Vagina (tissue), 2 donors: Measurements from ENCODE around the gene C1orf174. TPM values are rescaled to one million over a fixed set of nuclear protein-coding genes. Genes with fewer than 3 reads are reported as not detected.

Experiments used
- DNase-seq, 2 donors: peaks; one replicate each; pipeline ENCODE4 v3.0.0-alpha.2; 2017; ENCODE audit errors: extremely low spot score in 2 of 2
- H3K27ac ChIP-seq: fragments of 200-600 bp; sonication (generic); one replicate; pipeline ENCODE4 v1.5.1; 2019
- H3K27me3 ChIP-seq: fragments of 200-600 bp; sonication (generic); one replicate; pipeline ENCODE4 v1.5.1; 2019
- H3K36me3 ChIP-seq, 2 donors: fragments of 200-600 bp; sonication (generic); one replicate each; pipeline ENCODE4 v1.5.1; 2017 to 2019
- H3K4me1 ChIP-seq: fragments of 200-600 bp; sonication (generic); one replicate; pipeline ENCODE4 v1.5.1; 2019
- H3K4me3 ChIP-seq, 2 donors: fragments of 200-600 bp; sonication (generic); 1 replicate in 1 of 2; 2 replicates in 1 of 2; pipeline ENCODE4 v1.5.1; 2016 to 2019
- H3K9me3 ChIP-seq: fragments of 200-600 bp; sonication (generic); one replicate; pipeline ENCODE4 v1.5.1; 2019
- POLR2A ChIP-seq, 2 donors: fragments of 450-650 bp; IDR thresholded peaks; one replicate each; pipeline ENCODE4 v1.6.1; 2017; ENCODE audit warnings: antibody characterized with exemption in 2 of 2, mild to moderate bottlenecking in 2 of 2, moderate library complexity in 2 of 2
- POLR2AphosphoS5 ChIP-seq, 2 donors: sonication (generic); formaldehyde crosslinking; IDR thresholded peaks; one replicate each; pipeline ENCODE4 v1.9.0; 2017; ENCODE audit warnings: antibody characterized with exemption in 2 of 2, mild to moderate bottlenecking in 2 of 2, low read depth in 1 of 2; ENCODE audit not compliant: insufficient read depth in 1 of 2
- intact Hi-C: fragments of 100-400 bp; cut with DNase I; formaldehyde crosslinking; loops from one replicate; pipeline ENCODE4 v1.15.1; 2023
- total RNA-seq: library from RNA; depleted of rRNA; stranded (reverse); fragments of >200 nt; gene quantifications from one replicate; pipeline ENCODE4 v1.2.3, GENCODE V29; 2016
- TF ChIP-seq, protein P1 (sequence below), 3 experiments: fragments of 450-650 bp in 2 of 3; fragments of 200-600 bp in 1 of 3; sonication (generic) in 1 of 3; IDR thresholded peaks; one replicate each; pipeline ENCODE4 v1.5.1; 2017 to 2019; ENCODE audit warnings: antibody characterized with exemption in 3 of 3, mild to moderate bottlenecking in 2 of 3, moderate library complexity in 2 of 3

The C1orf174 gene
- total RNA-seq, 1 donor from 2014 or later = 19.4 TPM

- Histone ChIP-seq H3K36me3 (peaks cover 0 to 72% of the 10 kb centered on the region in 2 donors), H3K4me1 (no peaks in the 10 kb centered on the region), H3K27me3 (no peaks in the 10 kb centered on the region), H3K9me3 (no peaks in the 10 kb centered on the region), H3K4me3 (no peak overlapping the region), H3K27ac (no peak overlapping the region)
- no peak for TF ChIP-seq POLR2A (IDR thresholded peaks at IDR 0.05)
- TF ChIP-seq, protein P1, sequence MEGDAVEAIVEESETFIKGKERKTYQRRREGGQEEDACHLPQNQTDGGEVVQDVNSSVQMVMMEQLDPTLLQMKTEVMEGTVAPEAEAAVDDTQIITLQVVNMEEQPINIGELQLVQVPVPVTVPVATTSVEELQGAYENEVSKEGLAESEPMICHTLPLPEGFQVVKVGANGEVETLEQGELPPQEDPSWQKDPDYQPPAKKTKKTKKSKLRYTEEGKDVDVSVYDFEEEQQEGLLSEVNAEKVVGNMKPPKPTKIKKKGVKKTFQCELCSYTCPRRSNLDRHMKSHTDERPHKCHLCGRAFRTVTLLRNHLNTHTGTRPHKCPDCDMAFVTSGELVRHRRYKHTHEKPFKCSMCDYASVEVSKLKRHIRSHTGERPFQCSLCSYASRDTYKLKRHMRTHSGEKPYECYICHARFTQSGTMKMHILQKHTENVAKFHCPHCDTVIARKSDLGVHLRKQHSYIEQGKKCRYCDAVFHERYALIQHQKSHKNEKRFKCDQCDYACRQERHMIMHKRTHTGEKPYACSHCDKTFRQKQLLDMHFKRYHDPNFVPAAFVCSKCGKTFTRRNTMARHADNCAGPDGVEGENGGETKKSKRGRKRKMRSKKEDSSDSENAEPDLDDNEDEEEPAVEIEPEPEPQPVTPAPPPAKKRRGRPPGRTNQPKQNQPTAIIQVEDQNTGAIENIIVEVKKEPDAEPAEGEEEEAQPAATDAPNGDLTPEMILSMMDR (IDR thresholded peaks at IDR 0.05) = no peak
- TF ChIP-seq POLR2AphosphoS5 (IDR thresholded peaks at IDR 0.05; ENCODE audit: insufficient read depth in 1 of 2, low read depth in 1 of 2) = no peak
- DNase-seq = no peak
- intact Hi-C loops = no loop called here
Observed at GRCh38 chr1:3871451-3871805, 28.6 kb downstream of the C1orf174 start.

- Histone ChIP-seq H3K36me3 (peaks cover 0 to 57% of the 10 kb centered on the region in 2 donors), H3K27me3 (no peaks in the 10 kb centered on the region)
- TF ChIP-seq, protein P1 (IDR thresholded peaks at IDR 0.05) = no peak
- no peak for TF ChIP-seq POLR2A (IDR thresholded peaks at IDR 0.05)
- TF ChIP-seq POLR2AphosphoS5 (IDR thresholded peaks at IDR 0.05; ENCODE audit: insufficient read depth in 1 of 2, low read depth in 1 of 2) = no peak
Observed at GRCh38 chr1:3869751-3870301, 30.2 kb downstream of the C1orf174 start.

DNA sequence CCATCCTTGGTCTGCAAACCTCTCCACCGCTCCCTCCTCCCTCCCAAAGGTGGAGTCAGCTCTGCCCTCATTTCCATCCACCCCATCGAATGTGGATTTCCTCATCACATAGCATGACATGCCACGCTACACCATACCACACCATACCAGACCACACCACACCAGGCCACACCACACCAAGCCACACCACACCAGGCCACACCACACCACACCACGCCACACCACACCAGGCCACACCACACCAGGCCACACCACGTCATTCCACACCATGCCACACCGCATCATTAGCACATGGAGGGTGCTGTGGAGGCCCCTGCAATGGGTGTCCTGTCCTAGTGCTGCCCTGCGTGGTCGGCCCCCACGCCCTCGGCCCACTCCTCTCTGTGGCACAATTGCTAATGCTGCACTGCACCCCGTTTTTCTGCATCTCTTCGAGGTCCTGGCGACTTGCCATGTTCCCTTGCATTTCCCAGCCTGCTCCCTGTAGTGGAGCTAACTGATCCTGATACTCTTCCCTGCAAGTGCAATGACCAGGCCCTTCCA lies 31.5 kb downstream of the C1orf174 start:
- Histone ChIP-seq H3K9me3 (no peaks in the 10 kb centered on the region), H3K4me3 (no peak overlapping the region), H3K27me3 (no peaks in the 10 kb centered on the region), H3K36me3 (peaks cover 0 to 52% of the 10 kb centered on the region in 2 donors), H3K4me1 (no peaks in the 10 kb centered on the region), H3K27ac (no peak overlapping the region)
- TF ChIP-seq POLR2A (IDR thresholded peaks at IDR 0.05) (no peak), POLR2AphosphoS5 (IDR thresholded peaks at IDR 0.05; ENCODE audit: insufficient read depth in 1 of 2, low read depth in 1 of 2) (no peak)
- TF ChIP-seq, protein P1 (IDR thresholded peaks at IDR 0.05) = no peak
- DNase-seq = no peak
- intact Hi-C loops = no loop called here

More at GRCh38 chr1:3869751-3870301, 30.2 kb downstream of the C1orf174 start:
- Histone ChIP-seq H3K9me3 (no peaks in the 10 kb centered on the region), H3K4me1 (no peaks in the 10 kb centered on the region), H3K4me3 (no peak overlapping the region), H3K27ac (no peak overlapping the region)
- intact Hi-C loops = no loop called here
- no peak for DNase-seq

DNA sequence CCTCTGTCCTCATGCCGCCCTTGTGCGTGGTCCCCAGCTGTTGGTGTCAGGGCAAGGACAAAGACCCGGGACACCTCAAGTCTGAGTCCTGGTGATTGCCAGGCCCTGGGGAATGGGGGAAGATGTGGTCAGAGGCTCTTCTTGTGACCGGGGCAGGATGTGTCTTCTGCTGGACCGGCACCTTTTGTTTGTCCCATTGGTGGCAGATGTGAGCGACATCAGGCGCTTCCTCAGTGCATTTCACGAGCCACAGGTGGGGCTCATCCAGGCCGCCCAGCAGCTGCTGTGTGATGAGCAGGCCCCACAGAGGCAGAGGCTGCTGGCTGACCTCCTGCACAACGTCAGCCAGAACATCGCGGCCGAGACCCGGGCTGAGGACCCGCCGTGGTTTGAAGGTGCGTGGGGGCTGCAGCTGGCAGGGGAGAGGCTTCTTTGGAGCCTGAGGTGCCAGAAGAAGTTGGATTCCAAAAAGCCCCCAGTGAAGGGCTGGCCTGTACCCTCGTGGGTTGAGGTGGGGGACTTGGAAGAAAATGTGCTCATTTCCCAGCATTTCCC lies 34.4 kb downstream of the C1orf174 start:
- H3K4me1 ChIP-seq = no peaks in the 10 kb centered on the region
- no peak overlapping the region for H3K27ac ChIP-seq
- TF ChIP-seq POLR2AphosphoS5 (IDR thresholded peaks at IDR 0.05; ENCODE audit: insufficient read depth in 1 of 2, low read depth in 1 of 2) (no peak), POLR2A (IDR thresholded peaks at IDR 0.05) (no peak)
- TF ChIP-seq, protein P1 (IDR thresholded peaks at IDR 0.05) = no peak
- no peaks in the 10 kb centered on the region for H3K27me3 ChIP-seq
- no peak for DNase-seq
- no peaks in the 10 kb centered on the region for H3K9me3 ChIP-seq
- peaks cover 0 to 27% of the 10 kb centered on the region in 2 donors for H3K36me3 ChIP-seq
- H3K4me3 ChIP-seq = no peak overlapping the region
- intact Hi-C loops = no loop called here

- TF ChIP-seq POLR2AphosphoS5 (IDR thresholded peaks at IDR 0.05; ENCODE audit: insufficient read depth in 1 of 2, low read depth in 1 of 2) = no peak
- TF ChIP-seq, protein P1 (IDR thresholded peaks at IDR 0.05) = no peak
- TF ChIP-seq POLR2A (IDR thresholded peaks at IDR 0.05) = no peak
- intact Hi-C loops = no loop called here
- Histone ChIP-seq H3K36me3 (peaks cover 0 to 19% of the 10 kb centered on the region in 2 donors), H3K27ac (no peak overlapping the region), H3K27me3 (no peaks in the 10 kb centered on the region), H3K9me3 (no peaks in the 10 kb centered on the region), H3K4me3 (no peak overlapping the region), H3K4me1 (no peaks in the 10 kb centered on the region)
- DNase-seq = no peak
Observed at GRCh38 chr1:3864884-3865283, 35.2 kb downstream of the C1orf174 start.
